Naive thymus-derived CD4-positive, alpha-beta T cell (primary cell): Measurements from ENCODE around the gene TNNI3K. TPM values are rescaled to one million over a fixed set of nuclear protein-coding genes. Genes with fewer than 3 reads are reported as not detected.

ENCODE experiments used
- ATAC-seq: fragments of 150-1000 bp; cut with Tn5 transposase; 2 replicates; pipeline ENCODE4 v1.10.0; 2021; ENCODE audit warnings: mild to moderate bottlenecking, moderate library complexity
- CTCF ChIA-PET: fragments of 350-600 bp; sonication (Branson Sonifier 250); formaldehyde crosslinking; loops from one replicate; lab custom pipeline; 2021; ENCODE audit warnings: antibody characterized with exemption; lab: Charles Lee
- POLR2A ChIA-PET: fragments of 350-600 bp; sonication (Branson Sonifier 250); formaldehyde crosslinking; loops from one replicate; lab custom pipeline; 2021; ENCODE audit warnings: antibody characterized with exemption, inconsistent platforms; lab: Charles Lee
- DNase-seq, 9 donors: peaks; one replicate each; pipeline versions ENCODE4 v3.0.0 to v3.0.0-alpha.2; 2020 to 2022; ENCODE audit warnings: mixed read lengths in 1 of 9
- H3K27ac ChIP-seq: one replicate; pipeline ENCODE4 v1.7.0; 2013; ENCODE audit warnings: mild to moderate bottlenecking, low read depth, low read length, moderate library complexity
- H3K27me3 ChIP-seq, 2 donors: one replicate each; pipeline ENCODE4 v1.7.0; 2013; ENCODE audit warnings: low read length in 2 of 2, mild to moderate bottlenecking in 2 of 2, moderate library complexity in 2 of 2; ENCODE audit not compliant: control insufficient read depth in 2 of 2, insufficient read depth in 2 of 2
- H3K36me3 ChIP-seq, 3 experiments: 1 replicate in 2 of 3; 2 replicates in 1 of 3; pipeline ENCODE4 v1.7.0; 2013; ENCODE audit warnings: low read length in 3 of 3, mild to moderate bottlenecking in 3 of 3, moderate library complexity in 1 of 3; ENCODE audit not compliant: insufficient read depth in 3 of 3, control insufficient read depth in 2 of 3
- H3K4me1 ChIP-seq, 2 donors: one replicate each; pipeline ENCODE4 v1.7.0; 2013; ENCODE audit warnings: low read length in 2 of 2, mild to moderate bottlenecking in 2 of 2, moderate library complexity in 1 of 2; ENCODE audit not compliant: control insufficient read depth in 2 of 2, insufficient read depth in 2 of 2
- H3K4me3 ChIP-seq: 2 replicates; pipeline ENCODE4 v1.7.0; 2013; ENCODE audit warnings: mild to moderate bottlenecking, low read length
- H3K9me3 ChIP-seq, 3 experiments: 1 replicate in 2 of 3; 2 replicates in 1 of 3; pipeline ENCODE4 v1.7.0; 2013; ENCODE audit warnings: low read length in 3 of 3; ENCODE audit not compliant: control insufficient read depth in 2 of 3
- H3K27ac Mint-ChIP-seq, 9 donors: one replicate each; pipeline ENCODE4 v1.8.0; 2020 to 2022; ENCODE audit warnings: mixed read lengths in 9 of 9, mild to moderate bottlenecking in 8 of 9, moderate library complexity in 5 of 9, inconsistent platforms in 2 of 9
- H3K27me3 Mint-ChIP-seq, 5 donors: one replicate each; pipeline ENCODE4 v1.8.0; 2021 to 2022; ENCODE audit warnings: mixed read lengths in 5 of 5, mild to moderate bottlenecking in 1 of 5
- H3K36me3 Mint-ChIP-seq, 5 donors: one replicate each; pipeline ENCODE4 v1.8.0; 2020 to 2022; ENCODE audit warnings: mixed read lengths in 5 of 5, mild to moderate bottlenecking in 3 of 5, inconsistent platforms in 1 of 5
- H3K4me1 Mint-ChIP-seq, 7 donors: one replicate each; pipeline ENCODE4 v1.8.0; 2020 to 2022; ENCODE audit warnings: mixed read lengths in 7 of 7, mild to moderate bottlenecking in 3 of 7, inconsistent platforms in 1 of 7
- H3K4me3 Mint-ChIP-seq, 10 donors: one replicate each; pipeline ENCODE4 v1.8.0; 2020 to 2022; ENCODE audit warnings: mild to moderate bottlenecking in 10 of 10, mixed read lengths in 10 of 10, moderate library complexity in 6 of 10, inconsistent platforms in 2 of 10
- H3K9me3 Mint-ChIP-seq, 11 donors: one replicate each; pipeline ENCODE4 v1.8.0; 2020 to 2022; ENCODE audit warnings: mixed read lengths in 11 of 11, mild to moderate bottlenecking in 4 of 11, inconsistent platforms in 1 of 11, moderate library complexity in 1 of 11
- intact Hi-C, 2 donors: fragments of 100-400 bp; cut with micrococcal nuclease; formaldehyde crosslinking; loops; one replicate each; pipeline ENCODE4 v1.15.1; 2023
- polyA plus RNA-seq, 2 donors: library from polyadenylated mRNA; unstranded; fragments of 300-500 nt; fragmentation: Illumina TruSeq; gene quantifications; one replicate each; pipeline ENCODE4 v1.2.3, GENCODE V29; 2021
- total RNA-seq, 6 experiments: library from RNA in 5 of 6; stranded (reverse) in 5 of 6; gene quantifications; 1 replicate in 5 of 6; 2 replicates in 1 of 6; pipeline ENCODE4 v1.2.3 and lab custom pipeline; 2021 to 2026

Gene TNNI3K
- total and polyA plus RNA-seq, 7 experiments from 2014 or later, result 0.41 TPM; not detected in 6

DNA sequence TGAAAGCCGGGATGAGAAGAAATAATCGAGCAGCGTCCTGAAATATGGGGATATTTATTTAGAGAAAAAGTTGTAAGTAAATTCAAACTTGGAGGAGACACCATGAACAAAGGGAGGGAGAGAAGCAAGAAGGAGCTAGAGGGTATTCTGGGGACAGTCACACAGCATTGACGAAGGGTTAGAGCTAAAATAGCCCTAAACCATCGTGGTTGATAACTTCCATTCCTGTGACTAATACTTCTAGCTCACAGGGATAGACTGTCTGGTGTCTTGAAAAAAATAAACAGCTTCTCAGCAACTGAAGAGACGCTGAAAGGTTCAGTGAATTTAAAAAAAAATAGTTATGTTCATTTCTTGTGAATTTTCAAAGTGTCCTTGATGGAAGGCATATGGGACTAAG, 190.5 kb downstream of the TNNI3K start:
- POLR2A ChIA-PET, result no interaction called here
- Mint-ChIP-seq H3K4me3 (no peak overlapping the region), H3K27ac (no peak overlapping the region), H3K36me3 (no peaks in the 10 kb centered on the region), H3K9me3 (peaks cover 0 to 5% (median 0%) of the 10 kb centered on the region in 11 donors), H3K27me3 (peaks cover 0 to 10% (median 0%) of the 10 kb centered on the region in 5 donors), H3K4me1 (no peaks in the 10 kb centered on the region)
- intact Hi-C loops, result no loop called here
- H3K4me3 ChIP-seq, result no peak overlapping the region
- no peaks in the 10 kb centered on the region for H3K4me1 ChIP-seq
- no peaks in the 10 kb centered on the region for H3K9me3 ChIP-seq
- H3K27me3 ChIP-seq, result no peaks in the 10 kb centered on the region
- ATAC-seq (no peak), DNase-seq (no peak)
- CTCF ChIA-PET, result no interaction called here
- H3K27ac ChIP-seq, result no peak overlapping the region
- H3K36me3 ChIP-seq, result no peaks in the 10 kb centered on the region

DNA sequence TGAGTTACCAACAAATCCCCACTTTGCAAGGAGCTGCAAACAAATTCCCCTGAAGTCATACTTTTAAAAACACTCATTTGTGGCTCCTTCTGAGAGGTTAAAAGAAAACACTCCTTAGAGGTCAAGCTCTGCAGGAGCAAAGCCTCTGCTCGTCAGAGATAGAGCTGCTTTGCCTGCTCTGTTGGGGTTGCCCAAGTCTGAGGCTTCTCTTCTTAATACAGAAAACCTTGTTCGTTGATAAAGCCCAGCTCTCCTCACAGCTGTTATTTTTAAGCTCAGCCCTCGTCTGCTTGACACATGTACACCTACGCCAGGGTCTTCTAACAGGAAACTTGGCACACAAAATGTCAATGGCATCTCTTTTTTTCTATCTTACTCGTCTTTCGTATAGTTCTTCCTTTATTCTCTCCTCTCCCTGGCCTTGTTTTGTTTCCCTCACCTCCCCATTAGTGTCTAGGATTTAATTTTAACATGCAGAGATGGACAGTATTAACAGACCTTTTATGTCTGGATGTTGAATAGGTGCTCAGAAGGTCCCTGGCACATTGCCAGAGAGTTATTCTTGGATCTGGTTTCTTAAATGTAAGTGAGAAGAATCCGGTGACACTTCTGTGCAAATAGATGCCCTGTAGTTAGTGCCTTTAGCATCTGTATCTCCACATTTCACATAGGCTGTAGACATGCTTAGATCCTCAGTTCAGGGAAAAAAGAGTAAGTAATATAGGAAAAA, 191.2 kb downstream of the TNNI3K start:
- intact Hi-C loops, result no loop called here
- Histone ChIP-seq H3K9me3 (no peaks in the 10 kb centered on the region), H3K27ac (no peak overlapping the region), H3K4me1 (no peaks in the 10 kb centered on the region), H3K4me3 (no peak overlapping the region), H3K27me3 (no peaks in the 10 kb centered on the region), H3K36me3 (no peaks in the 10 kb centered on the region)
- no peak overlapping the region for H3K27ac Mint-ChIP-seq
- H3K4me1 Mint-ChIP-seq, result no peaks in the 10 kb centered on the region
- no peaks in the 10 kb centered on the region for H3K36me3 Mint-ChIP-seq
- no peak for ATAC-seq
- no peak for DNase-seq
- POLR2A ChIA-PET, result no interaction called here
- H3K4me3 Mint-ChIP-seq, result no peak overlapping the region
- peaks cover 0 to 5% (median 0%) of the 10 kb centered on the region in 11 donors for H3K9me3 Mint-ChIP-seq
- H3K27me3 Mint-ChIP-seq, result peaks cover 0 to 10% (median 0%) of the 10 kb centered on the region in 5 donors
- CTCF ChIA-PET, result interaction anchor here (1.1 kb wide), 1 partner anchor 10 kb away, joined by 3 read pairs; no protein-coding TSS in a partner anchor

- Histone ChIP-seq H3K27ac (no peak overlapping the region), H3K9me3 (no peaks in the 10 kb centered on the region), H3K4me1 (no peaks in the 10 kb centered on the region), H3K4me3 (no peak overlapping the region), H3K27me3 (no peaks in the 10 kb centered on the region), H3K36me3 (no peaks in the 10 kb centered on the region)
- no peak for ATAC-seq
- Mint-ChIP-seq H3K27ac (no peak overlapping the region), H3K4me3 (no peak overlapping the region), H3K4me1 (no peaks in the 10 kb centered on the region), H3K36me3 (no peaks in the 10 kb centered on the region), H3K9me3 (peaks cover 0 to 5% (median 0%) of the 10 kb centered on the region in 11 donors), H3K27me3 (peaks cover 0 to 10% (median 0%) of the 10 kb centered on the region in 5 donors)
- intact Hi-C loops, result no loop called here
- POLR2A ChIA-PET, result no interaction called here
- CTCF ChIA-PET, result interaction anchor here (1.1 kb wide), 1 partner anchor 8 kb away, joined by 3 read pairs; no protein-coding TSS in a partner anchor
- DNase-seq, result no peak
Observed at GRCh38 chr1:74427681-74428080, 192.5 kb downstream of the TNNI3K start.

DNA sequence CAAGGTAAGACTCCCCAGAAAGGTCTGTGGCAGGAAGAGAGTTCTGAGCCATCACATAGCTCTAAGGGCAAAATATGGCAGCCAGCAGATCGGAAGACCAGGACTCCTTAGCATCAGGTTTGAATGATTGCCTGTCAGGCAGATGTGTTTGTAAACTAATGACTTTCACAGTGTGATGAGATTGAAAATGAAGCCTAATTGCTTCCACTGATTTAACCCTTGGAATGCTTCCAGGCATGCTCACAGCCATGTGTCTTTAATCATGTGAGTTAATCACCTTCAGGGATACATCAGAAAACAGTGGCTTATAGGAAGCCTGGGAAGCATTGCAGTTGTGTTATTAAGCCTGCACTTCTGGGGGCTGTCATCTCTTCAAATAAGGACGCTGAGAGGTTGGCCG, 194.4 kb downstream of the TNNI3K start:
- Histone ChIP-seq H3K4me1 (no peaks in the 10 kb centered on the region), H3K9me3 (no peaks in the 10 kb centered on the region), H3K36me3 (no peaks in the 10 kb centered on the region), H3K27ac (no peak overlapping the region), H3K27me3 (no peaks in the 10 kb centered on the region), H3K4me3 (no peak overlapping the region)
- CTCF ChIA-PET, result no interaction called here
- H3K9me3 Mint-ChIP-seq, result peaks cover 0 to 5% (median 0%) of the 10 kb centered on the region in 11 donors
- POLR2A ChIA-PET, result no interaction called here
- DNase-seq (no peak), ATAC-seq (no peak)
- H3K27me3 Mint-ChIP-seq, result peaks cover 0 to 5% (median 0%) of the 10 kb centered on the region in 5 donors
- intact Hi-C loops, result no loop called here
- H3K27ac Mint-ChIP-seq, result no peak overlapping the region
- no peaks in the 10 kb centered on the region for H3K36me3 Mint-ChIP-seq
- H3K4me3 Mint-ChIP-seq, result no peak overlapping the region
- H3K4me1 Mint-ChIP-seq, result no peaks in the 10 kb centered on the region

DNA sequence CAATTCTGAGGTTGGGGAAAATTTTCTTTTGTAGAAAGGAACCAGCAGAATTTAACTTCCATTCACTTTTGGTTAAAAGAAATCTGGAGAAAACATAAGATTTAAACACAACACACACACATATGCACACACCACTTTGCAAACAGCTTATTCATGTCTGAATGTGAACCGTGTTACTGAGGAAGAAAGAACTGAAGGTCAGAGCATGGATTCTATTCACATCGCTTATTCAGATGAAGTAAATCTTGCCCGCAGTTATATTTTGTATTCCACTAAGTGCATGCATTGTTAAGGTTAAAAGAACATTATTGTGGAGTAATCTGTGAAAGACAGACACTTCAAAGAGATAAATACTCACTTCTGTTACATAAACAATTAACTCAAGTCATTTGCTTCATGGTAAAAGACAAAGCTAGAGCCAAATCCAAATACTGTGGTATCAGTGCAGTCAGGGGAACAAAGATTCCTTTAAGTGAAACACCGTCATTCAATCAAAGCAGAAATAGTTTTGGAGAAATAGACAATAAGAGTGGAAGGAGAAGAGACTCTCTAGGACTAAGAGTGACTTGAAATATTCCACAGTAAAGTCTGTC, 195.3 kb downstream of the TNNI3K start:
- no peak overlapping the region for H3K4me3 Mint-ChIP-seq
- H3K9me3 Mint-ChIP-seq, result peaks cover 0 to 5% (median 0%) of the 10 kb centered on the region in 11 donors
- no peaks in the 10 kb centered on the region for H3K9me3 ChIP-seq
- POLR2A ChIA-PET, result no interaction called here
- ATAC-seq (no peak), DNase-seq (no peak)
- H3K4me1 Mint-ChIP-seq, result no peaks in the 10 kb centered on the region
- intact Hi-C loops, result no loop called here
- no peak overlapping the region for H3K27ac Mint-ChIP-seq
- no peak overlapping the region for H3K27ac ChIP-seq
- H3K4me3 ChIP-seq, result no peak overlapping the region
- H3K27me3 Mint-ChIP-seq, result peaks cover 0 to 5% (median 0%) of the 10 kb centered on the region in 5 donors
- H3K27me3 ChIP-seq, result no peaks in the 10 kb centered on the region
- no peaks in the 10 kb centered on the region for H3K36me3 ChIP-seq
- H3K4me1 ChIP-seq, result no peaks in the 10 kb centered on the region
- CTCF ChIA-PET, result no interaction called here
- H3K36me3 Mint-ChIP-seq, result no peaks in the 10 kb centered on the region

DNA sequence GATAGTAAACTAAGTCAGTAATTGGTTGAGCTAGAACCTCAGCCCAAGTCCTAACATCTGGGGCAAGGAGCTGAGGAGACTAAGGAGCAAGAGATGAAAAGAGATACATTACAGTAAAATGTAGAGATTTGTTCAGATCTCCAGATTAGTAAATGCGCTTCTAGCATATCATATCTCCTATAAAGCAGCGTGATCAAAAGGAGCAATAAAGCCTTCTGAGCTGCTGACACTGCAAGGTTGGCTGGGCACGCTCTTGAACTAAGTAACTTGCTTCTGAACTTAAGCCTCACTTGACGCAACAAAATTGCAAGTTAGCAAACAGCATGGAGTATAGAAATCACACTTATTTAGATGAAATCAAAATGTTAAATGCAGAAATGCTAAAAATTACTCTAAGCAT, 196.3 kb downstream of the TNNI3K start:
- no peaks in the 10 kb centered on the region for H3K4me1 ChIP-seq
- no peak overlapping the region for H3K27ac ChIP-seq
- no peak for ATAC-seq
- no peak overlapping the region for H3K4me3 ChIP-seq
- Mint-ChIP-seq H3K36me3 (no peaks in the 10 kb centered on the region), H3K27ac (no peak overlapping the region), H3K27me3 (peaks cover 0 to 5% (median 0%) of the 10 kb centered on the region in 5 donors), H3K4me1 (no peaks in the 10 kb centered on the region), H3K4me3 (no peak overlapping the region), H3K9me3 (peaks cover 0 to 5% (median 0%) of the 10 kb centered on the region in 11 donors)
- POLR2A ChIA-PET, result no interaction called here
- no peaks in the 10 kb centered on the region for H3K36me3 ChIP-seq
- CTCF ChIA-PET, result no interaction called here
- H3K9me3 ChIP-seq, result no peaks in the 10 kb centered on the region
- no peaks in the 10 kb centered on the region for H3K27me3 ChIP-seq
- intact Hi-C loops, result no loop called here
- no peak for DNase-seq
